ENCODE measurements around the gene TNS3. TPM values are rescaled to one million over a fixed set of nuclear protein-coding genes. Genes with fewer than 3 reads are reported as not detected.

The TNS3 gene
- total and polyA plus RNA-seq, 10 of the 15 experiments (the other 5 are each of a cell fraction or from before 2014, with no cell fraction given): 0.27 to 2.7 (median 0.79) TPM

DNA sequence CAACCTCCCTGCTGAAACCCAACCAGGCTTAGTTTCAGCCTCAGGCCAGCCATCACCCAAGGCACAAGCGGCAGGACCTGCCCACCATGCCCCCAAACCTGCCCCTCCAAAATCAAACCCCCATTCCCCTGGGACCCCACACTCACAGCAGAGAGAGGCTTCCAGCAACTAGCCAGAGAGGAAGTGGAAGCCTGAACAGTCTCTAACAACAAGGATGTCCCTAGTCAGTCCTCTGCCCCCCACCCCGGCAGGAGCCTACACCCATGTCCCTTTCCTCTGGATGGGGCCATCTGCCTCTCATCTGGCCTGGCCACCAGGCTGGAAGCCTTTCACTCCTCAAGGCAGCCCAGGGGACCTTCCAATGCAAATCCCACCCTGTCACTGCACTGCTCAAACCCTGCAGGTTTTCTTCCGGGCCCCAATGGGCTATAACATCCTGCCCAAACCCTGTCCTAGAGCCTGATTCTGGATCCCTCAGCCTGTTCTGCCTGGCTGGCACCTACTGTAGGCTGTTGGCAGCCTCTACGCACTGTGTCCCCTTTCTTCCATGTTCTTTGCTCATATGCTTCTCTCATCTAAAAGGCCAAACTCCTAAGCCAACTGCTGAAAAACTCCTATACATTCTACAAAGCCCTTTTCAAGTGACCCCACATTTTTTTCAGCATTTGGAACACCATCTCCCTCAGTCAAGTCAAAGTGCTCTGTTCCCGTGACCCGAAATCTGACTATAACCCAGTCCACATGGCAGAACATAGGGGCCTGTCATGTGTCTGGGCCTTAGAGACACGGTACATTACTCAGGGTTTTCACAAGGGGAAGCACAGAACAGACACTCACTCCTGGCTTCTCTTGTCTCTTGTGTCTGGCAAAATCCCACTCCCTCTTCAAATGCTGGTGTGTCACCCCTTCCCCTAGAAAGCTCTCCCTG lies 253.3 kb downstream of the TNS3 start:
- in situ Hi-C loops (cut with MboI) (no loop called here), intact Hi-C loops (cut with micrococcal nuclease; ENCODE audit: unreplicated experiment) (no loop called here)
- Histone ChIP-seq H3K4me3 (no peak overlapping the region), H3K4me2 (ENCODE audit: control insufficient read depth, insufficient read depth) (no peak overlapping the region), H3K4me1 (ENCODE audit: control insufficient read depth, insufficient read depth, low read length) (no peaks in the 10 kb centered on the region), H4K20me1 (ENCODE audit: control insufficient read depth, insufficient read depth) (no peaks in the 10 kb centered on the region; the same call in 1 of the 2 replicates), H3K9ac (ENCODE audit: control insufficient read depth, insufficient read depth, low read length) (no peak overlapping the region), H3K27ac (ENCODE audit: control insufficient read depth, insufficient read depth) (no peak overlapping the region), H3K79me2 (ENCODE audit: control insufficient read depth, insufficient read depth, low read length) (no peaks in the 10 kb centered on the region), H3K36me3 (ENCODE audit: control insufficient read depth in 2 of 2, insufficient read depth in 2 of 2, low read length in 1 of 2) (no peaks in the 10 kb centered on the region), H3K27me3 (replicated peaks in 1 of 2; ENCODE audit: control insufficient read depth in 2 of 2, insufficient read depth in 2 of 2, low read length in 1 of 2) (no peaks in the 10 kb centered on the region; a peak in 1 of 4 replicates), H2AFZ (ENCODE audit: control insufficient read depth, low read depth, low read length) (no peak overlapping the region), H3K9me3 (replicated peaks; ENCODE audit: control insufficient read depth, insufficient read depth, low read length) (no peaks in the 10 kb centered on the region)
- FAIRE-seq: no peak
- RAD21 ChIA-PET (ENCODE audit: unreplicated experiment): no interaction called here
- TF ChIP-seq SMAD5 (IDR thresholded peaks at IDR 0.05; ENCODE audit: low read depth) (no peak), HDAC2 (IDR thresholded peaks at IDR 0.05) (no peak), STAT3 (IDR thresholded peaks at IDR 0.05; ENCODE audit: low read depth, low read length) (no peak), IRF4 (IDR thresholded peaks at IDR 0.05; ENCODE audit: low read depth, low read length) (no peak), ZNF384 (IDR thresholded peaks at IDR 0.05; ENCODE audit: borderline replicate concordance, low read depth, low read length) (no peak), ZBED1 (IDR thresholded peaks at IDR 0.05; ENCODE audit: borderline replicate concordance) (no peak), ASH2L (IDR thresholded peaks at IDR 0.05; ENCODE audit: borderline replicate concordance, low read depth) (no peak), NBN (IDR thresholded peaks at IDR 0.05) (no peak), IKZF2 (IDR thresholded peaks at IDR 0.05) (no peak)
- TF ChIP-seq, protein P1, sequence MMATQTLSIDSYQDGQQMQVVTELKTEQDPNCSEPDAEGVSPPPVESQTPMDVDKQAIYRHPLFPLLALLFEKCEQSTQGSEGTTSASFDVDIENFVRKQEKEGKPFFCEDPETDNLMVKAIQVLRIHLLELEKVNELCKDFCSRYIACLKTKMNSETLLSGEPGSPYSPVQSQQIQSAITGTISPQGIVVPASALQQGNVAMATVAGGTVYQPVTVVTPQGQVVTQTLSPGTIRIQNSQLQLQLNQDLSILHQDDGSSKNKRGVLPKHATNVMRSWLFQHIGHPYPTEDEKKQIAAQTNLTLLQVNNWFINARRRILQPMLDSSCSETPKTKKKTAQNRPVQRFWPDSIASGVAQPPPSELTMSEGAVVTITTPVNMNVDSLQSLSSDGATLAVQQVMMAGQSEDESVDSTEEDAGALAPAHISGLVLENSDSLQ (IDR thresholded peaks at IDR 0.05): no peak
- TF ChIP-seq, protein P2, sequence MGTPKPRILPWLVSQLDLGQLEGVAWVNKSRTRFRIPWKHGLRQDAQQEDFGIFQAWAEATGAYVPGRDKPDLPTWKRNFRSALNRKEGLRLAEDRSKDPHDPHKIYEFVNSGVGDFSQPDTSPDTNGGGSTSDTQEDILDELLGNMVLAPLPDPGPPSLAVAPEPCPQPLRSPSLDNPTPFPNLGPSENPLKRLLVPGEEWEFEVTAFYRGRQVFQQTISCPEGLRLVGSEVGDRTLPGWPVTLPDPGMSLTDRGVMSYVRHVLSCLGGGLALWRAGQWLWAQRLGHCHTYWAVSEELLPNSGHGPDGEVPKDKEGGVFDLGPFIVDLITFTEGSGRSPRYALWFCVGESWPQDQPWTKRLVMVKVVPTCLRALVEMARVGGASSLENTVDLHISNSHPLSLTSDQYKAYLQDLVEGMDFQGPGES (IDR thresholded peaks at IDR 0.05): no peak
- TF ChIP-seq, protein P3, sequence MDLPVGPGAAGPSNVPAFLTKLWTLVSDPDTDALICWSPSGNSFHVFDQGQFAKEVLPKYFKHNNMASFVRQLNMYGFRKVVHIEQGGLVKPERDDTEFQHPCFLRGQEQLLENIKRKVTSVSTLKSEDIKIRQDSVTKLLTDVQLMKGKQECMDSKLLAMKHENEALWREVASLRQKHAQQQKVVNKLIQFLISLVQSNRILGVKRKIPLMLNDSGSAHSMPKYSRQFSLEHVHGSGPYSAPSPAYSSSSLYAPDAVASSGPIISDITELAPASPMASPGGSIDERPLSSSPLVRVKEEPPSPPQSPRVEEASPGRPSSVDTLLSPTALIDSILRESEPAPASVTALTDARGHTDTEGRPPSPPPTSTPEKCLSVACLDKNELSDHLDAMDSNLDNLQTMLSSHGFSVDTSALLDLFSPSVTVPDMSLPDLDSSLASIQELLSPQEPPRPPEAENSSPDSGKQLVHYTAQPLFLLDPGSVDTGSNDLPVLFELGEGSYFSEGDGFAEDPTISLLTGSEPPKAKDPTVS (IDR thresholded peaks at IDR 0.05; ENCODE audit: low read depth, low read length): no peak
- TF ChIP-seq, protein P4, sequence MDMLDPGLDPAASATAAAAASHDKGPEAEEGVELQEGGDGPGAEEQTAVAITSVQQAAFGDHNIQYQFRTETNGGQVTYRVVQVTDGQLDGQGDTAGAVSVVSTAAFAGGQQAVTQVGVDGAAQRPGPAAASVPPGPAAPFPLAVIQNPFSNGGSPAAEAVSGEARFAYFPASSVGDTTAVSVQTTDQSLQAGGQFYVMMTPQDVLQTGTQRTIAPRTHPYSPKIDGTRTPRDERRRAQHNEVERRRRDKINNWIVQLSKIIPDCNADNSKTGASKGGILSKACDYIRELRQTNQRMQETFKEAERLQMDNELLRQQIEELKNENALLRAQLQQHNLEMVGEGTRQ (IDR thresholded peaks at IDR 0.05; ENCODE audit: borderline replicate concordance, low read depth, low read length): no peak
- TF ChIP-seq, protein P5, sequence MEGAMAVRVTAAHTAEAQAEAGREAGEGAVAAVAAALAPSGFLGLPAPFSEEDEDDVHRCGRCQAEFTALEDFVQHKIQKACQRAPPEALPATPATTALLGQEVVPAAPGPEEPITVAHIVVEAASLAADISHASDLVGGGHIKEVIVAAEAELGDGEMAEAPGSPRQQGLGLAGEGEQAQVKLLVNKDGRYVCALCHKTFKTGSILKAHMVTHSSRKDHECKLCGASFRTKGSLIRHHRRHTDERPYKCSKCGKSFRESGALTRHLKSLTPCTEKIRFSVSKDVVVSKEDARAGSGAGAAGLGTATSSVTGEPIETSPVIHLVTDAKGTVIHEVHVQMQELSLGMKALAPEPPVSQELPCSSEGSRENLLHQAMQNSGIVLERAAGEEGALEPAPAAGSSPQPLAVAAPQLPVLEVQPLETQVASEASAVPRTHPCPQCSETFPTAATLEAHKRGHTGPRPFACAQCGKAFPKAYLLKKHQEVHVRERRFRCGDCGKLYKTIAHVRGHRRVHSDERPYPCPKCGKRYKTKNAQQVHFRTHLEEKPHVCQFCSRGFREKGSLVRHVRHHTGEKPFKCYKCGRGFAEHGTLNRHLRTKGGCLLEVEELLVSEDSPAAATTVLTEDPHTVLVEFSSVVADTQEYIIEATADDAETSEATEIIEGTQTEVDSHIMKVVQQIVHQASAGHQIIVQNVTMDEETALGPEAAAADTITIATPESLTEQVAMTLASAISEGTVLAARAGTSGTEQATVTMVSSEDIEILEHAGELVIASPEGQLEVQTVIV (IDR thresholded peaks at IDR 0.05; ENCODE audit: borderline replicate concordance, partially characterized antibody): no peak
- CTCF ChIA-PET: no interaction called here
- POLR2A ChIA-PET: no interaction called here
- SMC1A ChIA-PET (ENCODE audit: uncharacterized antibody, unreplicated experiment): no interaction called here
- no peak for DNase-seq (ENCODE audit: low read depth, low spot score)
- no TSS peak for BruUV-seq (replicated peaks)
- no peak for ATAC-seq
- 16% methylated on average over 7 of the region's 7 CpGs for WGBS (ENCODE audit: insufficient coverage, insufficient replicate concordance, low lambda C conversion rate, missing lambda C conversion rate)

All from GM12878 (cell line).